CD4-positive, alpha-beta T cell treated with Interleukin-17A for 1 hour (primary cell): Measurements from ENCODE around the gene TMCC2.
"Not testable (repeated sequence)": the region's sequence is repeated elsewhere in the genome, so short reads cannot be mapped to it uniquely, and the experiment has no call there.

ENCODE experiments used
- DNase-seq: peaks from one replicate; pipeline ENCODE4 v3.0.0-alpha.2; 2020

Gene TMCC2

DNA sequence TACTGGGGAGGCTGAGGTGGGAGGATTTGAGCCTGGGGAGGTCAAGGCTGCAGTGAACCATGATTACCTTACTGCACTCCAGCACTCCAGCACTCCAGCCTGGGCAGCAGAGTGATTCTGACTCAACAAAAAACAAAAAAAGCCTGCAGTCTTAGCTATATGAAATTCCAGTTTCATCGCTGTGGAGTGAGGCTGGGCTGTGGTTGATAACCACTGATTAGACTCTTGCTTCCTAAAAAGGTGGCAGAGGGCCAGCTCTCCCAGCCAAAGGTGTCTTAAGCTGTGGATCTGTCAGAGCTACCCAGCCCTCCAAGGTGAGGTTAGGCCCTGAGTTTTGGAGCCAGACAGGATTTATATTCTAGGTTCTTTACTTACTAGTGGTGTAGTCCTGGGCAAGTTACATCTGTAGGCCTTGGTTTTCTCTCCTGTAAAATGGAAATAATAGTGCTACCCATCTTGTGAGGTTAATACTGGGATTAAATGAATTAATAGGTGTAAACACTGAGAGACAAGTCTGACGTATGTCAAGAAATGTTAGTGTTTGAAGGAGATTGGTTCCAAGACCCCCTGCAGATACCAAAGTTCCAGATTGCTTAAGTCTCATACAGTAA, 35.9 kb downstream of the TMCC2 start:
- DNase-seq, result no peak

DNA sequence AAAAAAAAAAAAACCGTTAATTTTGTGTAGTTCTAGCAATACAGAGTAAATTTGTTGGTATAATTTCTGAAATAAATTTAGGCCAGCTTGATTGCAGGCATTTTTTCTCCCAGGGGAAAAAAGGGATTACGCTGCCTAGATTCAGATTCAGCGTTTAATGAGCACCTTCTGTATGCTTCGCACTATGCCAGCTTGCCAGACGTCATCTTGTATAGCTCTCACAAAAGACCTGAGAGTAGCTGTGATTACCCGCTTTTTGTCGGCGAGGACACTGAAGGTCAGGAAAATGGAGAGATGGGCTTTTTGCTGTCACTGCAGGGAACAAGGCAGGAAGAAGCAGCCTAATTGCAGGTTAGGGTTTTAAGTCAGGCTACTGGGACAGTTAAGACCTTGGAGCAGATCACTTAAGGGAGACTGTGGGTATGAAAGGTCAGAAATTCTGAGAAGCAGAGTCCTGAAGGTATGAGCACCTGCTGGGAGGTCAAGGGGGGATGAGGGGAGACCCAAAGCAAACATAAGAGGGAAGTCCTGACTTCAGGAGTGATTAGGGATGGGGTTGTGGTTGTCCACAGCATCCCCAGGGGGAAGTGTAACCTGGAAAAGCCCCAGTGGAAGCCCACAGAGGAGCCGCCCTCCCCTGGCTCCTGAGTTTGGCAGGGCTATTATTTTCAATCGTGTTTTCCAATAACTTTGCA, 39.0 kb downstream of the TMCC2 start:
- no peak for DNase-seq

- no peak for DNase-seq
Measured at GRCh38 chr1:205267306-205267902, 39.7 kb downstream of the TMCC2 start.

DNA sequence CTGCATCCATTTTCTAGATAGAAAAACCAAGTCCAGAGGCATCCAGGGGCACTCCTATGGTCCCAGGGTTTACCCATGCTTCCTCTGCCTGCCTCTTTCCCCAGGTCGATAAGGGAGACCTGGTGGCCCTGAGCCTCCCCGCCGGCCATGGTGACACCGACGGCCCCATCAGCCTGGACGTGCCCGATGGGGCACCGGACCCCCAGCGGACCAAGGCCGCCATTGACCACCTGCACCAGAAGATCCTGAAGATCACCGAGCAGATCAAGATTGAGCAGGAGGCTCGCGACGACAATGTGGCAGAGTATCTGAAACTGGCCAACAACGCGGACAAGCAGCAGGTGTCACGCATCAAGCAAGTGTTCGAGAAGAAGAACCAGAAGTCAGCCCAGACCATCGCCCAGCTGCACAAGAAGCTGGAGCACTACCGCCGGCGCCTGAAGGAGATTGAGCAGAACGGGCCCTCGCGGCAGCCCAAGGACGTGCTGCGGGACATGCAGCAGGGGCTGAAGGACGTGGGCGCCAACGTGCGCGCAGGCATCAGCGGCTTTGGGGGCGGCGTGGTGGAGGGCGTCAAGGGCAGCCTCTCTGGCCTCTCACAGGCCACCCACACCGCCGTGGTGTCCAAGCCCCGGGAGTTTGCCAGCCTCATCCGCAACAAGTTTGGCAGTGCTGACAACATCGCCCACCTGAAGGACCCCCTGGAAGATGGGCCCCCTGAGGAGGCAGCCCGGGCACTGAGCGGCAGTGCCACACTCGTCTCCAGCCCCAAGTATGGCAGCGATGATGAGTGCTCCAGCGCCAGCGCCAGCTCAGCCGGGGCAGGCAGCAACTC, 41.3 kb downstream of the TMCC2 start:
- no peak for DNase-seq

- DNase-seq, result no peak
Measured at GRCh38 chr1:205269711-205270110, 42.0 kb downstream of the TMCC2 start.

DNA sequence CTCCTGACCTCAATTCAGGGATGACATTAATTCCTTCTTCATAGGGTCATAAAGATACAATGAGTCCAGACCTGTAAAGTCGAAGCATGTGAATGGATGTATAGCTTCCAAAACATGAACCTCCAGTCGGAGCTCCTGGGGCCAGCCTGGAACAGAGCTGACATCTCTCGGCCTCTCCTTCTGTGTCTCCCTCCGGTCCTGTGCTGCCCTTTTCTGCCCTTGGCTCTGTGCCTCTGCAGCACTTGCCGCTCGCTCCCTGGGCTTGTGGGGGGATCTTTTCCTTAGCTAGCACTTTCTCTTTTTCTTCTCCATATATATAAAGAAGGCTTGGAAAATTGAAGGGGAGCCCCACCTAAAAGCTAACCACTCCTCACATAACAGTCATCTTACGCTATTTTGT, 42.5 kb downstream of the TMCC2 start:
- DNase-seq, result no peak

DNA sequence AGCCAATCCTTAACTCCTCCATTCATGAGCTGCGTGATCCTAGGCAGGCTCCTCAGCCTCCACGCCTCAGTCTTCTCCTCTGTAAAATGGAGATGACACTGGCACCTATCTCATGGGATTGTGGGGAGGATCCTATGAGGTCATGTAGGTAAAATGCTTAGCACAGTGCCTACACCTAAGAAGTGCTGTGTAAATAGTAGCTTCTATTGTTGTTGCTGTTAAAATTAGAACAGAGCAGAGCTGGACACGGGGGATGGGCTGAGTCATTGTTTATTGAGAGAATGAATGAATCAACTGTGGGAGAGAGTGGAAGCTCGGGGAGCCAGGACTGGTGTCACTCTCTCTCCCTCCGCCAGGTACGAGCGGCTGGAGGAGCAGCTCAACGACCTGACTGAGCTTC, 43.0 kb downstream of the TMCC2 start:
- no peak for DNase-seq

GRCh38 chr1:205271277-205271676, 43.5 kb downstream of the TMCC2 start:
- no peak for DNase-seq

DNA sequence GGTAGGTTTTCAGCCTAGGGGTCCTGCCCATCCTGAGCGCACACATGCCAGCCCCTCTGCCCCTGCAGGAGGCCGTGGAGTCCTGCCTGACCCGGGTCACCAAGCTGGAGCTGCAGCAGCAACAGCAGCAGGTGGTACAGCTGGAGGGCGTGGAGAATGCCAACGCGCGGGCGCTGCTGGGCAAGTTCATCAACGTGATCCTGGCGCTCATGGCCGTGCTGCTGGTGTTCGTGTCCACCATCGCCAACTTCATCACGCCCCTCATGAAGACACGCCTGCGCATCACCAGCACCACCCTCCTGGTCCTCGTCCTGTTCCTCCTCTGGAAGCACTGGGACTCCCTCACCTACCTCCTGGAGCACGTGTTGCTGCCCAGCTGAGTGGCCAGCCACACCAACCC, 44.0 kb downstream of the TMCC2 start:
- DNase-seq, result no peak

DNA sequence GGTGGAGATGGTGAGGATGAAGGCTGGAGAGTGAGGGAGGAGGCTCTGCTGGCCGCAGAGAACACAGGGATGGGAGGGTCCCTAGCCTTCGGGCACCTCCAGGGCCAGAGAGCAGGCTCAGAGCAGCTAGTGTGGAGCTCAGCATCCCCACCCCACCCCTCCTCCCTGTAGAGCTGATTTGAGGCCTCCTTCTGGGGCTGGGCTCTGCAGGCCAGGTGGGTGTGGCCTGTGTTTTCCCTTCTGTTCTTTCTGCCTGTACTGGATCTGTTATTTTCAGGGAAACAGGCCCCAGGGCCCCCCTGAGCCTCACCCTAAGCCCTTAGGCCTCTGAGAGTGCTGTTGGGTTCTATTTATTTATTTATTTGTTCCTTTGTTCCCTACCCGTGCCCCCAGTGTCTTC, 44.8 kb downstream of the TMCC2 start:
- no peak for DNase-seq

DNA sequence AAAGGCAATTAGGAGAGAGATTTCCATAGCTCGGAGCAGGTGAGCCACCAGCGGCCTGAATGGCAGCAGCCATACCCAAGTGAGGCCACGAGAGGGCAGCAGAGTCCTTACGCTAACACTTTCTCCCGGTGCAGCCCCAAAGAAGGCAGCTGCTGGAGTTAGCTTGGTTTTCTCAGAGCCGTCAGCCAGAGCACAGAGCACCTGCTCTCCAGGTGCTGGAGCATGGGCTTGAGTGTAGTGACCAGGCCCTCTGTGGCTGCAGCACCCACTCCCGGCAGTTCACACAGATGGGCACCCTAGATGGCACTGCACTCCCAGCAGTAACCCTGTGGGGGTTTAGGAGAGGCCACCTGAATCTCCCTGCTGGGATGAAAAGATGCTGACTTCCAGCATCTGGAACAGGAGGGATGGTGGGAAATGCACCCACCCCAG, 45.8 kb downstream of the TMCC2 start:
- peak; percentile 88 for DNase-seq

DNA sequence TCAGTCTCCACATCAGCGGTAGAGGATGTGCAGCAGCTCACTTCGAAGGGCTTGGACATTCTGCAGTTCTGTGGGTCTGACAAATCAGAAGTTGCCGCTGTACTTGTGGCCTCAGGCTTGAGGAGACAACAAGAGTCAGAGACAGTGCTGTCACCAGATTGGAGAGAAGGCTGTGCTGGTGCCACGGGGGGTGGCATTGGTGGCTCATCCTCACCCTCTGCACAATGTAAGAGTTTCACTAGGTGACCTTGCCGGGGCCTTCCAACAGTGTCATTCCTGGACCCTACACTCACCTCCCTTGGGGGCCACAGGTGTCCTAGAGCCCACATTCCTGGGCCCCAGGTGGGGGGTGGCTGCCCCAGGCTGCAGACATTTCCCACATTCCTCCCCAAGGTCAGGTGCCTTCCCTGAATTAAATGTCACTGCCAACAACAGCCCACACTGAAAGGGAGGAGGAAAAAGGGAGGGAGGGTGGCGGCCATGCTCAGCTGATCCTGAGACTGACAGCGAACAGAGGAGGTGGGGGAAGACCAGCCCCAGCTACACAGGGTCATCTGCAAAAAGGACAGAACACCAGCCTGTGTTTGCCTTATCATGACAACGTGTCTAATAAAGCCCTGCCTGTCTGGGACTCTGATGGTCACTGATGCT, 46.4 kb downstream of the TMCC2 start:
- DNase-seq, result no peak

DNA sequence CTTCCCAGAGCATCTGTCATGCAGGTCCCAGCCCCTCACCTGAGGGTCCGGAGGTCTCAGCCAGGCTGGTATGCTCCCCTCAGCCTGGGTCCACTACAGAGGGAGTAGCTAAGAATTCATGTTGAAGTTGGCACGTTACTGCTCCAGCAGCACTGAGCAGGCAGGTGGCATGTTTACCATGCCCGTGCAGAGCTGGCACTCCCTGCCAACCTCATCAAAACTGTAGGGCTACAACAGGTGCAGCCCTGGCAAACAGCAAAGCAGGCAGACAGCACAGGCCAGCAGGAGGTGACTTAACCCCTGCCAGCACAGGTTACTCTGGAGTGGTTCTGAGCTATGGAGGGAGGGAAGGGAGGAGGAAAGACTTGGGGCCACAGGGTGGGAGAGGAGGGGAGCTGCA, 47.4 kb downstream of the TMCC2 start:
- DNase-seq, result peak; percentile 52

GRCh38 chr1:205275916-205276688, 48.4 kb downstream of the TMCC2 start:
- DNase-seq, result no peak

DNA sequence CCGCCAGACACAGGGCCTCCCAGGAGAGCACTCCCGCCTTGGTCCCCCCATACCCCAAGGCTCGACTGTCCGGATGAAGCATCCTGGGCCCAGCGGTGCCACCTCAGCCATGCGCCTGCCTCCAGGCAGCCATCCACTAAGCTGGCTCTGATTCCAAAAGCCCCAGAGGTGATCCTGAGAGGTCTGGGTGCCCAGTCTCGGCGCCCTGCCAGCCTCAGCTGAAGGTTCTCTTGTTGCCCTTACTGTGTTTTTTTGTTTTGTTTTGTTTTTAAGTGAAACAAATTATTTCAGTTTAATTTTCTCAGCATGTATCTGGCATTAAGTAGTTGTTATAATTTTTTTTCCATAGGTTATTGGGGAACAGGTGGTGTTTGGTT, 48.9 kb downstream of the TMCC2 start:
- DNase-seq, result no peak

GRCh38 chr1:205279986-205280385, 52.2 kb downstream of the TMCC2 start:
- peak; percentile 21 for DNase-seq

GRCh38 chr1:205280666-205281395, 53.1 kb downstream of the TMCC2 start:
- DNase-seq, result not testable (repeated sequence)

- no peak for DNase-seq
Measured at GRCh38 chr1:205283270-205284147, 55.8 kb downstream of the TMCC2 start.

GRCh38 chr1:205284420-205285144, 56.8 kb downstream of the TMCC2 start:
- DNase-seq, result peak; percentile 92
